Panc1 (cell line): Measurements from ENCODE around the gene PUDP. TPM values are rescaled to one million over a fixed set of nuclear protein-coding genes. Genes with fewer than 3 reads are reported as not detected.

ENCODE experiments used
- ATAC-seq: fragments of 200-7000 bp; cut with Tn5 transposase; 2 replicates; pipeline ENCODE4 v1.9.1; 2020; ENCODE audit warnings: mild to moderate bottlenecking, moderate library complexity
- BruUV-seq: library from RNA; stranded (reverse); fragments of 400-500 nt; replicated peaks from 2 replicates; lab custom pipeline; 2021; lab: Mats Ljungman, UMichigan
- CTCF ChIA-PET: fragments of 300-600 bp; sonication (Branson Sonifier 250); formaldehyde crosslinking; loops from one replicate; lab custom pipeline; 2022; ENCODE audit warnings: antibody characterized with exemption; lab: Charles Lee
- POLR2A ChIA-PET: fragments of 300-600 bp; sonication (Branson Sonifier 250); formaldehyde crosslinking; loops from one replicate; lab custom pipeline; 2022; ENCODE audit warnings: antibody characterized with exemption; lab: Charles Lee
- DNase-seq: peaks from one replicate; pipeline ENCODE4 v3.0.0-alpha.2; 2010; ENCODE audit warnings: low read depth, low spot score
- H3K27ac ChIP-seq: 2 replicates; pipeline ENCODE4 v1.5.1; 2011; ENCODE audit warnings: mild to moderate bottlenecking, low read length, inconsistent platforms
- H3K27me3 ChIP-seq: fragments of 200-500 bp; sonication (Bioruptor generic); 2 replicates; pipeline ENCODE4 v1.6.0; 2014; ENCODE audit warnings: low read length, inconsistent platforms; ENCODE audit not compliant: control insufficient read depth, insufficient read depth
- H3K36me3 ChIP-seq: fragments of 200-500 bp; sonication (Bioruptor generic); 2 replicates; pipeline ENCODE4 v1.5.1; 2014; ENCODE audit warnings: inconsistent platforms, mild to moderate bottlenecking, low read length, moderate library complexity; ENCODE audit not compliant: control insufficient read depth, insufficient read depth
- H3K4me1 ChIP-seq: 2 replicates; pipeline ENCODE4 v1.5.1; 2011; ENCODE audit warnings: inconsistent platforms, mild to moderate bottlenecking, low read length, moderate library complexity; ENCODE audit not compliant: control insufficient read depth, insufficient read depth
- H3K4me3 ChIP-seq, 2 experiments: 2 replicates each; pipeline ENCODE4 v1.5.1; 2011 to 2012; ENCODE audit warnings: low read depth in 2 of 2, low read length in 2 of 2, mild to moderate bottlenecking in 2 of 2, inconsistent platforms in 1 of 2, moderate library complexity in 1 of 2
- H3K9me3 ChIP-seq: fragments of 200-500 bp; sonication (Bioruptor generic); 2 replicates; pipeline ENCODE4 v1.5.1; 2014; ENCODE audit warnings: low read depth, mild to moderate bottlenecking, inconsistent platforms, low read length, moderate library complexity; ENCODE audit not compliant: control insufficient read depth, insufficient read depth
- POLR2AphosphoS5 ChIP-seq: IDR thresholded peaks from 2 replicates; pipeline ENCODE4 v1.6.1; 2012; ENCODE audit warnings: mild to moderate bottlenecking, low read depth, low read length, moderate library complexity
- SIN3A ChIP-seq: IDR thresholded peaks from 2 replicates; pipeline ENCODE4 v1.6.1; 2012; ENCODE audit warnings: low read depth, mild to moderate bottlenecking, low read length, moderate library complexity, borderline replicate concordance; ENCODE audit not compliant: insufficient read depth
- TCF7L2 ChIP-seq: IDR thresholded peaks from 2 replicates; pipeline ENCODE4 v1.6.1; 2011; ENCODE audit warnings: mild to moderate bottlenecking, low read depth, low read length, inconsistent platforms
- in situ Hi-C: cut with HindIII; loops from 2 replicates; pipeline ENCODE4 v1.10.0; 2016; ENCODE audit warnings: low sequenced_read_pairs, low pct_unique_long_range_greater_than_20kb
- intact Hi-C: fragments of 100-400 bp; cut with micrococcal nuclease; formaldehyde crosslinking; loops from one replicate; pipeline ENCODE4 v1.10.0; 2022; ENCODE audit not compliant: unreplicated experiment
- total RNA-seq: library from RNA; stranded (reverse); gene quantifications from one replicate; pipeline ENCODE4 v1.2.1, GENCODE V29; 2021; ENCODE audit not compliant: unreplicated experiment
- TF ChIP-seq, protein P1 (sequence below): fragments of 450-650 bp; IDR thresholded peaks from 2 replicates; pipeline ENCODE4 v1.5.1; 2017; ENCODE audit warnings: mild to moderate bottlenecking
- TF ChIP-seq, protein P2 (sequence below), 2 experiments: IDR thresholded peaks; 2 replicates each; pipeline ENCODE4 v1.6.1; 2011 to 2012; ENCODE audit warnings: low read depth in 2 of 2, control low read depth in 1 of 2, low read length in 1 of 2, mild to moderate bottlenecking in 1 of 2, moderate library complexity in 1 of 2; ENCODE audit not compliant: insufficient read depth in 1 of 2

PUDP gene
- total RNA-seq, 1 experiment from 2014 or later = 14.2 TPM

DNA sequence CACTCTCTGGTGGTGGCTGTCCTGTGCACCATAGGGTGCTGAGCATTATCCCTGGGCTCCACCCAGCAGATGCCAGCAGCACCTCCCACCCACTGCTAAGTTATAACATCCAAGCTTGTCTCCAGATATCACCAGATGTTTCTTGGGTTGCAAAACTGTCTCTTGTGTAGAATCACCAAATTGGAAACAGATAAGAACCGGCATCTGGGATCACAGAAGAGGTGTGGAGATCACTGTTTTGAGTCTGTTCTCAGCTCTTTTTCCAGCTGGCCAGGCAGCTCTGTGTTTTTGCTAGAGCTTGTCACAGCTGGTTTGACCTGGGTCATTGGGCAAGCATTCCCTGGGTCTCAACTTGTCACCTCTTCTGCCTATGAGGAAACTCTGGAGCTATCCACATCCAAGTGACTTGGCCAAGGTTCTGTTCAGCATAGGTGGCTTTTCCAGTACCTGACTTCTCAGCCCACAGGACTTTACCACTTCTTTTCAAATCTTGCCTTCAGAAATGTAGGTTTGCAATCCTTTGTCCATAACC is 15.3 kb upstream of the PUDP start:
- TF ChIP-seq, protein P1, sequence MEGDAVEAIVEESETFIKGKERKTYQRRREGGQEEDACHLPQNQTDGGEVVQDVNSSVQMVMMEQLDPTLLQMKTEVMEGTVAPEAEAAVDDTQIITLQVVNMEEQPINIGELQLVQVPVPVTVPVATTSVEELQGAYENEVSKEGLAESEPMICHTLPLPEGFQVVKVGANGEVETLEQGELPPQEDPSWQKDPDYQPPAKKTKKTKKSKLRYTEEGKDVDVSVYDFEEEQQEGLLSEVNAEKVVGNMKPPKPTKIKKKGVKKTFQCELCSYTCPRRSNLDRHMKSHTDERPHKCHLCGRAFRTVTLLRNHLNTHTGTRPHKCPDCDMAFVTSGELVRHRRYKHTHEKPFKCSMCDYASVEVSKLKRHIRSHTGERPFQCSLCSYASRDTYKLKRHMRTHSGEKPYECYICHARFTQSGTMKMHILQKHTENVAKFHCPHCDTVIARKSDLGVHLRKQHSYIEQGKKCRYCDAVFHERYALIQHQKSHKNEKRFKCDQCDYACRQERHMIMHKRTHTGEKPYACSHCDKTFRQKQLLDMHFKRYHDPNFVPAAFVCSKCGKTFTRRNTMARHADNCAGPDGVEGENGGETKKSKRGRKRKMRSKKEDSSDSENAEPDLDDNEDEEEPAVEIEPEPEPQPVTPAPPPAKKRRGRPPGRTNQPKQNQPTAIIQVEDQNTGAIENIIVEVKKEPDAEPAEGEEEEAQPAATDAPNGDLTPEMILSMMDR = no peak
- TF ChIP-seq, protein P2, sequence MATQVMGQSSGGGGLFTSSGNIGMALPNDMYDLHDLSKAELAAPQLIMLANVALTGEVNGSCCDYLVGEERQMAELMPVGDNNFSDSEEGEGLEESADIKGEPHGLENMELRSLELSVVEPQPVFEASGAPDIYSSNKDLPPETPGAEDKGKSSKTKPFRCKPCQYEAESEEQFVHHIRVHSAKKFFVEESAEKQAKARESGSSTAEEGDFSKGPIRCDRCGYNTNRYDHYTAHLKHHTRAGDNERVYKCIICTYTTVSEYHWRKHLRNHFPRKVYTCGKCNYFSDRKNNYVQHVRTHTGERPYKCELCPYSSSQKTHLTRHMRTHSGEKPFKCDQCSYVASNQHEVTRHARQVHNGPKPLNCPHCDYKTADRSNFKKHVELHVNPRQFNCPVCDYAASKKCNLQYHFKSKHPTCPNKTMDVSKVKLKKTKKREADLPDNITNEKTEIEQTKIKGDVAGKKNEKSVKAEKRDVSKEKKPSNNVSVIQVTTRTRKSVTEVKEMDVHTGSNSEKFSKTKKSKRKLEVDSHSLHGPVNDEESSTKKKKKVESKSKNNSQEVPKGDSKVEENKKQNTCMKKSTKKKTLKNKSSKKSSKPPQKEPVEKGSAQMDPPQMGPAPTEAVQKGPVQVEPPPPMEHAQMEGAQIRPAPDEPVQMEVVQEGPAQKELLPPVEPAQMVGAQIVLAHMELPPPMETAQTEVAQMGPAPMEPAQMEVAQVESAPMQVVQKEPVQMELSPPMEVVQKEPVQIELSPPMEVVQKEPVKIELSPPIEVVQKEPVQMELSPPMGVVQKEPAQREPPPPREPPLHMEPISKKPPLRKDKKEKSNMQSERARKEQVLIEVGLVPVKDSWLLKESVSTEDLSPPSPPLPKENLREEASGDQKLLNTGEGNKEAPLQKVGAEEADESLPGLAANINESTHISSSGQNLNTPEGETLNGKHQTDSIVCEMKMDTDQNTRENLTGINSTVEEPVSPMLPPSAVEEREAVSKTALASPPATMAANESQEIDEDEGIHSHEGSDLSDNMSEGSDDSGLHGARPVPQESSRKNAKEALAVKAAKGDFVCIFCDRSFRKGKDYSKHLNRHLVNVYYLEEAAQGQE (IDR thresholded peaks at IDR 0.05; ENCODE audit: insufficient read depth in 1 of 2, low read depth in 2 of 2, low read length in 1 of 2) = no peak
- ChIA-PET CTCF (no interaction called here), POLR2A (no interaction called here)
- no peaks in the 10 kb centered on the region for H3K27me3 ChIP-seq
- no peak for ATAC-seq
- intact Hi-C loops = no loop called here
- H3K27ac ChIP-seq = no peak overlapping the region
- no peaks in the 10 kb centered on the region for H3K36me3 ChIP-seq
- no peak overlapping the region for H3K4me3 ChIP-seq
- no peaks in the 10 kb centered on the region for H3K9me3 ChIP-seq
- H3K4me1 ChIP-seq = no peaks in the 10 kb centered on the region
- in situ Hi-C loops = no loop called here
- DNase-seq = no peak
- BruUV-seq = no TSS peak

DNA sequence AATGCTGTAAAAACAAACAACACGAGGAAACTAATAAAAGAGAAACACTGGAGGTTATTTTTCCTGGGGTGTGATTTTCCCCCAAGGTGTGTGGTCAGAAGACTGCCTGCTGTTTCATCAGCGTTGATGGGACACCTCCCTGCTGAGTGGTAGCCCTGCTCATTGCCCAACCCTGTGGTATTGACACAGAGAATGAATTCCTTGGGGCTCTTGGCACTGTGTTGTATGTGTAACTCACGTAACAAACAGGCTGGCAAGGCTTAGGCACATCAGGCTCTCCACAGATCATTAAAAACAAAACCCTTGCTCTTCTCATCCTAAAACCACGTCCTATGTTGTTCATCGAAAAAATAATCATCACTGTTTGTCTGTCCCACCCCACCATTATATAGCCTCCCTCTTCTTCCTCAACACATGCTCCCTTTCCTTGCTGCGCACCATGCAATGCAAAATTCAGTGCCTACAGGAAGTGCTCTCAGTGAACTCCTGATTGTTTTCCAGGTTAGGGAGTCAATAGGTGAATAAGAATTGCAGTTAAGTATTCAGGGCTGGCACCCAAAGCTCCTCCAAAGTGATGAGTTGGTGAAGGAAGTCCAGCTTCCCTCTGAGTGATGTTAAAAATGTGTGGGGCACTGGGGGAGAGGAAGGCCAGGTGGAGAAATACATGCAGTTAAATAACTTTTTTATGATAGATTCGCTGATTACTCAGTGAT is 11.4 kb upstream of the PUDP start:
- Histone ChIP-seq H3K27ac (no peak overlapping the region), H3K4me1 (no peaks in the 10 kb centered on the region), H3K4me3 (no peak overlapping the region), H3K27me3 (no peaks in the 10 kb centered on the region), H3K36me3 (no peaks in the 10 kb centered on the region), H3K9me3 (no peaks in the 10 kb centered on the region)
- CTCF ChIA-PET = no interaction called here
- DNase-seq = no peak
- POLR2A ChIA-PET = no interaction called here
- TF ChIP-seq, protein P1 = no peak
- no peak for TF ChIP-seq SIN3A
- no peak for TF ChIP-seq TCF7L2
- no peak for TF ChIP-seq POLR2AphosphoS5
- intact Hi-C loops (no loop called here), in situ Hi-C loops (no loop called here)
- peak; percentile 66; the same call in 1 of the 2 replicates for ATAC-seq
- BruUV-seq = no TSS peak
